IgD-negative memory B cell (primary cell): ENCODE results near the gene ATP6V1F. TPM values are rescaled to one million over a fixed set of nuclear protein-coding genes. Genes with fewer than 3 reads are reported as not detected.

Experiments used
- H3K27ac Mint-ChIP-seq, 3 donors: one replicate each; pipeline ENCODE4 v1.8.0; 2020 to 2022; ENCODE audit warnings: mild to moderate bottlenecking in 3 of 3, mixed read lengths in 3 of 3, moderate library complexity in 1 of 3
- H3K27me3 Mint-ChIP-seq: one replicate; pipeline ENCODE4 v1.8.0; 2021; ENCODE audit warnings: mixed read lengths
- H3K36me3 Mint-ChIP-seq: one replicate; pipeline ENCODE4 v1.8.0; 2020; ENCODE audit warnings: mild to moderate bottlenecking, mixed read lengths
- H3K4me1 Mint-ChIP-seq, 3 donors: one replicate each; pipeline ENCODE4 v1.8.0; 2020 to 2022; ENCODE audit warnings: mixed read lengths in 3 of 3, mild to moderate bottlenecking in 1 of 3
- H3K4me3 Mint-ChIP-seq, 4 donors: one replicate each; pipeline ENCODE4 v1.8.0; 2020 to 2022; ENCODE audit warnings: mild to moderate bottlenecking in 4 of 4, mixed read lengths in 4 of 4, moderate library complexity in 3 of 4
- H3K9me3 Mint-ChIP-seq, 3 donors: one replicate each; pipeline ENCODE4 v1.8.0; 2020 to 2021; ENCODE audit warnings: mixed read lengths in 3 of 3, mild to moderate bottlenecking in 1 of 3
- polyA plus RNA-seq: library from polyadenylated mRNA; unstranded; fragments of 300-500 nt; fragmentation: Illumina TruSeq; gene quantifications from one replicate; pipeline ENCODE4 v1.2.3, GENCODE V29; 2021

Gene ATP6V1F
- 325 TPM for polyA plus RNA-seq

- H3K36me3 Mint-ChIP-seq, result peaks cover 9% of the 10 kb centered on the region
- H3K4me1 Mint-ChIP-seq, result peaks cover 20 to 27% (median 20%) of the 10 kb centered on the region in 3 donors
- H3K4me3 Mint-ChIP-seq, result peak within 1 kb of the TSS; percentile 92 to 100 (median 97)
- no peaks in the 10 kb centered on the region for H3K27me3 Mint-ChIP-seq
- H3K27ac Mint-ChIP-seq, result peak within 1 kb of the TSS; percentile 96 to 100 (median 99)
- H3K9me3 Mint-ChIP-seq, result no peaks in the 10 kb centered on the region
Measured at GRCh38 chr7:128862571-128863432, at the start of gene ATP6V1F. Gene ATP6V1F, plus strand, starts transcription at chr7:128862856. Its CDS starts 49 bp downstream, at chr7:128862905.

- Mint-ChIP-seq H3K4me1 (peaks cover 0 to 5% (median 0%) of the 10 kb centered on the region in 3 donors), H3K36me3 (no peaks in the 10 kb centered on the region), H3K4me3 (no peak overlapping the region), H3K27me3 (peaks cover 12% of the 10 kb centered on the region), H3K9me3 (no peaks in the 10 kb centered on the region), H3K27ac (peak overlapping the region in 1 of 3 donors; percentile 42)
Measured at GRCh38 chr7:128814499-128814898, 48.2 kb upstream of the ATP6V1F start.

GRCh38 chr7:128815289-128815942, 47.2 kb upstream of the ATP6V1F start:
- no peaks in the 10 kb centered on the region for H3K36me3 Mint-ChIP-seq
- no peak overlapping the region for H3K27ac Mint-ChIP-seq
- peaks cover 0 to 5% (median 0%) of the 10 kb centered on the region in 3 donors for H3K4me1 Mint-ChIP-seq
- H3K27me3 Mint-ChIP-seq, result peaks cover 12% of the 10 kb centered on the region
- peak overlapping the region in 1 of 4 donors; percentile 61 for H3K4me3 Mint-ChIP-seq
- H3K9me3 Mint-ChIP-seq, result no peaks in the 10 kb centered on the region

GRCh38 chr7:128818694-128819093, 44.0 kb upstream of the ATP6V1F start:
- H3K27ac Mint-ChIP-seq, result no peak overlapping the region
- no peaks in the 10 kb centered on the region for H3K36me3 Mint-ChIP-seq
- no peaks in the 10 kb centered on the region for H3K9me3 Mint-ChIP-seq
- H3K4me3 Mint-ChIP-seq, result no peak overlapping the region
- peaks cover 14% of the 10 kb centered on the region for H3K27me3 Mint-ChIP-seq
- H3K4me1 Mint-ChIP-seq, result peaks cover 0 to 5% (median 0%) of the 10 kb centered on the region in 3 donors

- no peak overlapping the region for H3K27ac Mint-ChIP-seq
- H3K36me3 Mint-ChIP-seq, result no peaks in the 10 kb centered on the region
- H3K9me3 Mint-ChIP-seq, result no peaks in the 10 kb centered on the region
- H3K4me3 Mint-ChIP-seq, result no peak overlapping the region
- H3K4me1 Mint-ChIP-seq, result no peaks in the 10 kb centered on the region
- H3K27me3 Mint-ChIP-seq, result peaks cover 14% of the 10 kb centered on the region
Measured at GRCh38 chr7:128821724-128822123, 40.9 kb upstream of the ATP6V1F start.

GRCh38 chr7:128826512-128826911, 36.1 kb upstream of the ATP6V1F start:
- Mint-ChIP-seq H3K36me3 (no peaks in the 10 kb centered on the region), H3K9me3 (peaks cover 0 to 3% (median 0%) of the 10 kb centered on the region in 3 donors), H3K4me3 (no peak overlapping the region), H3K27me3 (peaks cover 46% of the 10 kb centered on the region), H3K27ac (no peak overlapping the region), H3K4me1 (peaks cover 6 to 13% (median 7%) of the 10 kb centered on the region in 3 donors)

GRCh38 chr7:128826916-128827247, 35.8 kb upstream of the ATP6V1F start:
- H3K9me3 Mint-ChIP-seq, result peaks cover 0 to 3% (median 0%) of the 10 kb centered on the region in 3 donors
- H3K4me3 Mint-ChIP-seq, result no peak overlapping the region
- no peaks in the 10 kb centered on the region for H3K36me3 Mint-ChIP-seq
- H3K27me3 Mint-ChIP-seq, result peaks cover 46% of the 10 kb centered on the region
- H3K4me1 Mint-ChIP-seq, result peaks cover 6 to 13% (median 7%) of the 10 kb centered on the region in 3 donors
- no peak overlapping the region for H3K27ac Mint-ChIP-seq

- no peaks in the 10 kb centered on the region for H3K36me3 Mint-ChIP-seq
- peaks cover 0 to 3% (median 0%) of the 10 kb centered on the region in 3 donors for H3K9me3 Mint-ChIP-seq
- H3K4me1 Mint-ChIP-seq, result peaks cover 6 to 13% (median 8%) of the 10 kb centered on the region in 3 donors
- H3K27ac Mint-ChIP-seq, result no peak overlapping the region
- peaks cover 44% of the 10 kb centered on the region for H3K27me3 Mint-ChIP-seq
- H3K4me3 Mint-ChIP-seq, result no peak overlapping the region
Measured at GRCh38 chr7:128827248-128827958, 35.3 kb upstream of the ATP6V1F start.

GRCh38 chr7:128827971-128828711, 34.5 kb upstream of the ATP6V1F start:
- Mint-ChIP-seq H3K27ac (no peak overlapping the region), H3K9me3 (peaks cover 0 to 3% (median 0%) of the 10 kb centered on the region in 3 donors), H3K36me3 (no peaks in the 10 kb centered on the region), H3K27me3 (peaks cover 44% of the 10 kb centered on the region), H3K4me1 (peaks cover 6 to 13% (median 8%) of the 10 kb centered on the region in 3 donors), H3K4me3 (peak overlapping the region in 2 of 4 donors; percentile 26 to 71)

GRCh38 chr7:128829391-128830166, 33.1 kb upstream of the ATP6V1F start:
- Mint-ChIP-seq H3K27me3 (peaks cover 46% of the 10 kb centered on the region), H3K27ac (no peak overlapping the region)

GRCh38 chr7:128830231-128831177, 32.2 kb upstream of the ATP6V1F start, which contains the start of gene FLNC:
Gene FLNC, plus strand, starts transcription at chr7:128830406. Its CDS starts 232 bp downstream, at chr7:128830638.
- Mint-ChIP-seq H3K27ac (peak within 1 kb of the TSS in 1 of 3 donors; percentile 23), H3K27me3 (peaks cover 46% of the 10 kb centered on the region), H3K4me3 (peak within 1 kb of the TSS; percentile 72 to 91 (median 84)), H3K9me3 (peaks cover 0 to 3% (median 0%) of the 10 kb centered on the region in 3 donors), H3K36me3 (no peaks in the 10 kb centered on the region), H3K4me1 (peaks cover 6 to 13% (median 8%) of the 10 kb centered on the region in 3 donors)

More at GRCh38 chr7:128829391-128830166, 33.1 kb upstream of the ATP6V1F start:
- Mint-ChIP-seq H3K9me3 (peaks cover 0 to 3% (median 0%) of the 10 kb centered on the region in 3 donors), H3K4me1 (peaks cover 6 to 13% (median 8%) of the 10 kb centered on the region in 3 donors), H3K4me3 (peak overlapping the region in 3 of 4 donors; percentile 27 to 71 (median 54)), H3K36me3 (no peaks in the 10 kb centered on the region)

- Mint-ChIP-seq H3K4me1 (peaks cover 6 to 13% (median 8%) of the 10 kb centered on the region in 3 donors), H3K36me3 (no peaks in the 10 kb centered on the region), H3K27ac (no peak overlapping the region), H3K27me3 (peaks cover 44% of the 10 kb centered on the region), H3K9me3 (peaks cover 0 to 3% (median 0%) of the 10 kb centered on the region in 3 donors), H3K4me3 (peak overlapping the region in 3 of 4 donors; percentile 29 to 91 (median 68))
Measured at GRCh38 chr7:128831178-128831993, 31.3 kb upstream of the ATP6V1F start.
